Islet precursor cell (in vitro differentiated cells): Measurements from ENCODE around the gene LGI1.

ENCODE experiments used
- DNase-seq: peaks from one replicate; pipeline ENCODE4 v3.0.0-alpha.2; 2018

The LGI1 gene

DNA sequence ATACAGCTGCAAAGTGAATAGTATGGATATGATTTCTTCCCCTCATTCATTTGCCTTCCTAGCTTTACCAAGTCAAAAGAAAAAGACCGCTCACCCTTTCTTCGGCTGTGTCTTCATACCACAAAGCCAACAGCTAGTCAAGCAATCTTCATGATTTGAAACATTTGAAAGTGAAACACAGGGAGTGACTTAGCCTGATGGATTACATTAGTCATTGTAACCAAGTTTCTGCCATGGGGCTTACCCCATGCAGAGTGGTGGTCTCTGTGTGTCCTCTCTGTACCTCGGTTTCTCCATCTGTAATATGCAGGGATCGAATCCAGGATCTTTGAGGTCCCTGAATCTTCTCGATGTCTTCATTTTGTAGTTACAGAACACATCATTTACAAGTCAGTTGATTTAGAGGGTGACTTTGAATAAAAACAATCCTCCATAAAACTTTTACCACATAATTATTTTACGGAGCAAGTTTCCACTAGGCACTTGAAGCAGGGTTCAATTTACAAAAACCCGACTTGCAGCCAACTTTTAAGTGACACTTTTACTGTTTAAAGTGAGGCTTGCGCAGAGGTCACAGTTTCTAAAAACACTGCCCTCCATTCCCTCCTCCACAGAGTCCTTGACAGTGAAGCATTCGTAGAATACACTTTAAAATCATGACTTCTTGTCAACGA is 2.2 kb upstream of the LGI1 start:
- no peak for DNase-seq

DNA sequence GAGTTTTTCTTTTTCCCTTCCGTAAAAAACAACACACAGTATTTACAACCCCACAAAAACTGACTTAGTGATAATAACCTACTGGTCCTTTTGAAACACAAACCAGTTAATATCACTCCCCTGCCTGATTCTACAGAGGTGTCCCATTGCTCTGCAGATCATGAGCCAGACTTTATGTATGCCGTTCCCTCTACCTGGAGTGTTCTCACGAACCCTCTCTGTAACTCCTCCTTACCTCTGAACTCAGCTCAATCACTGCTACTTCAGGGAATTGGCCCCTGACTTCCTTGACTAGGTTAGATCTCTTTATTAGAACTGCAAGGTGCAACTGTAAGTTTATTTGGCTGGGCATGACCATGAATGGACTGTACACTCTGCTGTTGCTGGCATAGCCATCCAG is 1.6 kb upstream of the LGI1 start:
- no peak for DNase-seq

DNA sequence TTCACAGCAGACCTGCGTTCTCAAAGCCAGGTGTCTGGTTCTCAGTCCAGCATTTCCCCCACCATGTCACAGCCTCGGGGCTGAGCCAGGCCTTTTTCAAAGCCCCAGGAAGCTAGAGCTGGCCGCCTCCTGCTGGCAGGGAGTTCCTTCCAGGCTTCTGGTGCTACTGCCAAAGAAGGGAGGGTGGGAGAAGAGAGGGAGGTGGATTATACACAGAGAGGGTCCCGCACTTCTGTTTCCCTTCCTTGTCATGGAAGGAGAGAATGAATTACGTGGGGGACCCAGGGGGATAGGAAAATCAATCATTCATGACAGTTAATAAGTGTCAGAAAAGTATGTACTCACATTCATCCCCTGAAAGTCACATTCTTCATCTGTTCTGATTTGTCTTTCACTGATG is 600 bp upstream of the LGI1 start:
- DNase-seq: peak; percentile 91

DNA sequence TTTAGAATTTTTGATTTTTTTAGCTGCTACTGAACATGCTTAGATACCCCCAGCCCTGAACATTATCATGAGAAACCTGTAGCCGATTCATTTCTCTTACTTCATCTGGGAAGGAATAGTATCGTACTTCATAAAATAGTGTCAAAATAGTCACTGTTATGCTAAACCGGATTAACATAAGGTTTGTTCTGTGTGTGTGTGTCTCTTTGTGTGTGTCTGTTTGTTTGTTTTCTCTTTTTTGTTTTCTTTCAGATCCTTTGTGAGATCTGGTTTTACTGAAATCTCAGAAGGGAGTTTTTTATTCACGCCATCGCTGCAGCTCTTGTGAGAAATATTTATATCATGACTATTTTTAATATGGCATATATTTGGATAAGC is 761 bp downstream of the LGI1 start:
- no peak for DNase-seq

DNA sequence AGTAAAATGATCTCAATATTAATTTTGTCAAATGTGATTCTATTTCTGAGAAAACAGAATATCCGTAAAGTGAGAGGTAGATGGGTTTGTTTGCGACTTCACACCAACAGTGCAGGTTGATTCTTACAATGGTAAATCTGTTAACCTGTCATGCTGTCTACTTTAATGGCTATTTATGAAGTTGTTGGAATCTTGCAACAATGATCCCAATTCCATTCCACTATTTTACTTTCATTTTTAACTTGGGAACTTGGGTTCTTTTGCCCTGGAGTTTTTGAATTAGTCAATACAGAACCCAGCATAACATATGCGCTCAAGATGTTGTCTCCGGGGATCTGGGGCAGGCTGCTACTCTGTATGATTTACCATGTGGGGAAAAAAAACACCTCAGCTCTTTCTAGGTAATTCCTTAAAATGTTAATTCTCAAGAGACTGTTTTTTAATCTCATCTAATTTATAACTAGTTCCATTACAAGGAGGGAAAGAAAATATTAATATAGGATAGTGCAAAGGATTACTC is 1.2 kb downstream of the LGI1 start:
- no peak for DNase-seq

DNA sequence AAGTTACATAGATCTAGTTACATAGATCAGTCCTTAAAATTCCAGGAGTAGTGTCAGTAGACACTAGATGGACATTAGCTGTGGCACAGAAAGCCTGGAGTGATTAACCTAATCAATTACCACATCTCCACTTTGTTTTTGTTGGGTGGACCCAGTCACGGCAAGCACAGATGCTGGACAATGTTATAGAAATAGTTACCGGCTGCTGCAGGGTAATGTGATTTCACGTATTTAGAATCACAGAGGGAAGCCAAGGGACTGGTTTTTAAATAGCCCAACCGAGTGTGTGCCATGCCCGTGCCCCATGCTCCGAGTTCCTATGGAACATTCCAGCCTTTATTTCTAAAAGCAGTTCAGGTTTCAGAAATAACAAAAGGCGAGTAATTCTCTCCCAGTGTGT is 2.8 kb downstream of the LGI1 start:
- no peak for DNase-seq

DNA sequence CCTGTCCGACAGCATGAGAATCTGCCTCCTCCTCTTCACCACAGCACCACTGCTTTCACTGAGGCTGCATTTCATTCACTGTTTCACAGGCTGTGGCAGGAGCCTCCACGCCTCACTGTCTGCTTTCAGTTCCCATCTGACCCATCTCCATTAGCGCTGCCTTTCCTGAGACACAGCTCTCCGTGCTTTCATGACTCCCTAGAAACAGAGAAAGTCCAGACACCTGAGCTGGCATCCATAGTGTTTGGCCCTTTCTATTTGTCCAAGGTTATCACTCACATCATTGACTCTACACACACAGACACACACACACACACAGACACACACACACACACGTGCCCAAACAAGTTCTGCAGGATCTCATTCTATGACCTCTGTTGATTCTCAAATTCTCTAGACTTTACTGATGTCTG is 5.2 kb downstream of the LGI1 start:
- DNase-seq: peak; percentile 77

DNA sequence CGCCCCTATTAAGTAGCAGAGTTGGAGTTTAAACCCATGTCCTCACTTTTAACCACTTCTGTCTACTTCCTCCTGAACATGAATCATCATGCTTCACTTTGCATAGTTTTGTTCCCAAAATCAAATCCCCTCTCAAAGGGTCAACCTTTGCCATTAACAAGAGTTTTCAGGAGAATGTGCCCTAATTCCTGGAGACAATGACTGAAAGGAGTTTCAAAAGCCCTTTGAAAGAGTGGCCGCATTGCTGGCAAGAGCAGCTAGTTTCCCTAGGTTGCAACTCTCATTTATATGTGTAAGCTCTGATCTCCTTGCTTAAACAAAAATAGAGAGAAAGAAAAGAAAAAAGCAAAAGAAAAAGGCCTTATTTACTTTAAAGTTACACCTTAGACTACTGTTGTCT is 9.2 kb downstream of the LGI1 start:
- DNase-seq: no peak

DNA sequence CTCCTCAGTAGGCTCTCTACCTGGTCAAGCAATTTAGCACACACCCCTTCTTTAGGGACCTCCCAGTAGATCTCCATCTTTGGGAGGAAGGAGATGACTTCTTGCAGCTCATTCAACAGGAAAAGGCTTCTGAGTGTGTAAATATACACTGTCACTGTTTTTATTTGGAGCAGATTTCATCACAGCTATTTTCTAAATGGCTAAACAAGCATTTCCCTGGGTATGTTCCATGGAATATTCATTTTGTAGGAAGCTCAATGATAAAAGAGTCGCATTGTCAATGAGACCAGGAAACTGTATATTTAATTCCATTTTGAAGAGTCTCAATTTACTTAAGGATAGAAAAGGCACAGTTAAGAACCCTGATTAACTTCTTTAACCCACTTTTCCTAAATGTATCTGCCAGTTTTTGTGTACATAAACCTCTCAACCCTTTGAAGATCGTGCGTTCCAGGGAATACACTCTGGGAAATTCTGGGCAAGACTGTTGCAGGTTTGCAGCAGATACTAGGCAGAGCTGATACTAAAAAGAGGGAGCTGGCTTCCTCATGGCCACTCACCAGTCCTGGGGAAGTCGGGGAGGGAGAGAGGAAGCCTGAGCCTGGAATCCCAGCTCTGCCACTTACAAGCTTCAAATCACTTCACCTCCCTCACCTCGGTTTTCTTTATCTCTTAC is 10.1 kb downstream of the LGI1 start:
- no peak for DNase-seq

DNA sequence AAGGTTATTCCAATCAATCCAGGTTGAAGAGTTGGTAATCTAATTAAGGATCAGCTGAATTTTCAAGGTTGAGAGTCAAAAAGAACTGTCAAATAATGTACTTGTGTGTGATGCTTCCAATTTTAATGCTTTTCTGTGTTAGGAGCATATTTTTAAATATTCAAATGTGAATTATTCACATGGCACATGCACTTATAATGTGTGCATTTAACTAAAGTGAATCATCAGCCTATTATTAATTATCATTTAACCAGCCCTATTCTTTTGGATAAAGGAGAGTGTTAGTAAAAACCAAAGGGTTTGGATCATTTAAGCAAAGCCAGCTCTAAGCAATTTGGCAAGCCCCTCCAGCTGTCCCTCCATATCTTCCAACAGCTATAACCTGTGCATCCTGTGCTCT is 11.2 kb downstream of the LGI1 start:
- no peak for DNase-seq

DNA sequence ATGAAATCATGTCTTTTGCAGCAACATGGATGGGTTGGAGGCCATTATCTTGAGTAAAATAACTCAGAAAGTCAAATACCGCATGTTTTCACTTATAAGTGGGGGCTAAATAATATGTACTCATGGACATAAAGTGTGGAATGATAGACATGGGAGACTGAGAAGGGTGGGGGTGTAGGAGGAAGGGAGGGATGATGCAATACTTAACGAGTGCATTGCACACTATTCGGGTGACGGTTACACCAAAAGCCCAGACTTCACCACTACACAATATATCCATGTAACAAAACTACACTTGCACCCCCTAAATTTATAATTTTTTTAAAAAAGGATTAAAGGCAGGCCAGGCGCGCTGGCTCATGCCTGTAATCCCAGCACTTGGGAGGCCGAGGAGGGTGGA is 13.6 kb downstream of the LGI1 start:
- no peak for DNase-seq

DNA sequence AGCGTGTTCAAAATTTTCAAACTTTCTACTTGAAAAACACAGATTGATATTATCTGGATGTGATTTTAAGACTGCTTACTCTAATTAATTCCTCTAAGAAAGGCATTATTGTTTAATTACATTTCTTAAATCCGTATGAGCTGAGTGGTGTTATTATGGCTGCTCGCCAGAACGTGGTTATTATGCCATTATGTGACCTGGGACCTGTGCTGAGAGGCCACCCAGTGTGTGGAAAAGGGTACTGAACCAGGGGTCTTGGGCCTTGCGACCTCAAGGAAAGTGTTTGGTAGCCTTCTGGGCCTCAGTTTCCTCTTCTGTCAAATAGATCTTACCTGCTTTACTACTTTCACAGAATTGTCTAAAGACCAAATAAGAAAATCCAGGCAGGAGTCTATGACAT is 15.4 kb downstream of the LGI1 start:
- no peak for DNase-seq

DNA sequence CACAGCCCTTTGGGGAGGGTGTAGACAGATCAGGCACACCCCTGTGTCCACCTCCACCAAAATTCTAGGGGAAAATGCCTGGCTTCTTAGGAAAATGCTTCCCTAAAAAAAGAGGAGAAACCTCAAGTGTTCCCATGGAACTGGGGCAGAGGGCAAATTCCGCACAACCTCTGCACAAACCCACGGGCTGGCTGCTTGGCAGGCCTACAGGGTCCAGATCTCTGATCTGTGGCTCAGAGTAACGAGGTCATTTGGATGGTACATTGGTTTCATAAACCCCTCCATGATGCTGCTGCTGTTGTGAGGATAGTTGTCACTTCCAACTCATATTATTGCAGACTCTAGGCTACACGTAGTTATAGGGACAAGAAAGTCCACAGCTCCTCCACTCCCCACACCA is 16.0 kb downstream of the LGI1 start:
- no peak for DNase-seq

DNA sequence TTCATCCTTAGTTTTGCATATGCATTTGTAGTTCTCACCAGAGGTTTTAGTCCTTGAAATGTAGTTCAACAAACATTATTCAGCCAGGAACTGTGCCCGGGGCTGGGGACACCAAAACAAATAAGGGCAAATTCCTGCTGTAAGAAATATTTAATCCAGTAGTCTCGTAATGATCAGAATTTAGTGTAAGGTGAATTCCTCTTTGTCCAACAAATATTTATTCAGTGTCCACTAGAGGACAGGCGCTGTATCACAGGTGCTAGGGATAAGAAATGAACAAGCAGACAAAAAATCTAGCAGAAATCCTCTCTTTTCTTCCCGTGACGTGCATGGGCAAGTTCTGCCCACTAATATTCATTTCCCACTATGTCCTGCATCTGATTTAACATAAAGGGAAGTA is 17.6 kb downstream of the LGI1 start:
- DNase-seq: no peak

DNA sequence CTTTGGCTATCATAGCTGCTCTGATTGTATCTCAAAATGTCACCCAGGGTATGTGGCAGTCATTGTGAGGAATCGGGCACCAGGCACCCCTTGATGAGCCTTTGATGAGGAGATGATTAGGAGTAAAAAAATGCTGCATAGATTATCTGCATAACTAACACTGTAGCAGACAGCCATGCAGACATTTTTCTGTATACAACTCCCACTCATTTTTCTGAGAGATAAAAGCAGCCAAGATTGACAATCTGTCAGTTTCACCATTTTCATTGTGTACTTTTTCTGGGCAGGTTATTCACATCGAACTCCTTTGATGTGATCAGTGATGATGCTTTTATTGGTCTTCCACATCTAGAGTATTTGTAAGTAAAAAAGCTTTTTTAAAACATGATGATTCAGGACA is 19.4 kb downstream of the LGI1 start:
- no peak for DNase-seq

DNA sequence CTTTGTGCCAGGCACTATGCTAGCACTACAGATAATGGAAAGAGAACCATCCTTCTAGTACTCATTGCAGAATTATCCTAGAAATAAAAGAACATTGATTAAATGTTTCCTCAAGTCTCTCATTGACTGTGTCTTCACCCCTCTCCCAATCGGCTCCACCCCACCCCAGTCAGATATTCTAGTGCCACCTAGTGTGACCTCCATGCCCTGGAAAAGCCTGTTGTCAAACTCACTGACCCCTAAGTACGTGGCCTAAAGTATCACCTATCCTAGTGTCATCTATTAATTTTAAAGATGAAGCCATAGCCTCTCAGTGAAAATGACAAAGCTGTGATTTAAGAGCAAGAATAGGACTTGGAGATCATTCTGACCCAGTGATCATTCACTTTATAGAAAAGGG is 26.3 kb downstream of the LGI1 start:
- DNase-seq: no peak

DNA sequence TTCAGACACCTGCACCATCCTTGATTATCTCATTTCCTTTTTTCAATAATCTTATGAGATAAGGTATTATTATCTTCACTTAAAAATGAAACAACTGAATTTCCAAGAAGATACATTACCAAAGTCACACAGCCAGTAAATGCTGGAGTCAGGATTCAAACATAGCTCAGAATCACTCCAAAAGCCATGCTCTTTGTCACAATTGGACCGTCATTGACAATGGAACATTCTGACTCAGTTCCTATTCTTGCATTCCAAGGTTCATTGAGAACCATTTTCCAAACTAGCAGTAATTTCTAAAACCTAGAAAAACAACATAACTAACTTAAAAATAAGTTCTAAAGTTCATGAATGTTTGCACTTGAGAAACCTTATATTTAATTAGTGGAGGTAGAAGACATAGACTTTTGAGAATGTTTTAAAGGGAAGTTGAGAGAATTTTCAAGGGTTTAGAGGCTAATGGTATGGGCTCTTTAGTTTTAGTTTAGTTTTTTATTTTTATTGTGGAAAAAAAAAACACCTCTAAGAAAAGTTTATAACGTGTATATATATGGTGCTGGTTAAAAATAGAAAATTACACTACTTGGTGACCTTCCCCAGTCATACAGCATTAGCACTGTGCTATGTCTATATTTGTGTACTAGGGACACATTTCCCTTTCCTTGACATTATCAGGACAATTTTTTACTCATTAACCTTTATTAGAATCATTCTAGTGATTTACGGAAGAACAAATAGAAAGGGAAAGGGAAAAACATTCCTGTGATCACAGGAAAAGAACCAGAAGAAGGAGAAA is 30.9 kb downstream of the LGI1 start:
- no peak for DNase-seq

DNA sequence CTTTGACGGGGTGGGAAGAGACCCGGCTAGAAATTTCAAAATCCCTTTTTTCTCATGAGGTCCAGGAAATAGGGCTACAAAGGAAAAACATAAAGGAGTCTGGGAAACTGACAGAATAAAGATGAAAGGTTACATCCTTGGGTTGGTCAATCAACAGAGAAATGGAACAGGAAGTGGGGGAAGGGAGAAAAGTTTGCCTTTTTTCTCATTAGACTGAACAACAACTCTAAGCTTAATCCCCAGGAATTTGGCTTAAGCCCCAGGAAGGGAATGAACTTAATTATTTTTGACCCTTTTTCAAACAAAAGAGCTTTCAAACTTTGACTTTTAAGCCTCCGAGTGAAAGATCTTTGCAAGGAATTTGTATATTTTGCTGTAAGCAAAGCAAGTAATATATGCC is 32.7 kb downstream of the LGI1 start:
- no peak for DNase-seq

DNA sequence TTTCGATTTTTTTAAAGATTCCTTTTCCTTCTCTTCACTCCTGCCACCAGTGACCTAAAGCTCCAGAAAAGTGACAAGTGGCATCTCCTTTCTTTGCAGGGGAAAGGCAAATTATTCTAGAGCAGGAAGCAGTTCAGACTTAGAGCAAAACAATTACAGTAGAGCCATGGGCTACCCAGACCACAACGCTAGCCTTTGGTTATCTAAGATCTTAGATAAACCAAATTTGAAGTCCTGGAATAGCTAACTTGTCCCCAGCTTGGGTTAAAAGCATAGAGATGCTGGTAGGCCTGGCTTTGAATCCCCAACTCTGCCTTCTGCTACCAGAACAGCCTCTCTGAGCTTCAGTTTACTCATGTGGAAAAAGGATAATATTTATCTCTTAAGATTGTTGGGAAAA is 38.4 kb downstream of the LGI1 start:
- DNase-seq: peak; percentile 61

DNA sequence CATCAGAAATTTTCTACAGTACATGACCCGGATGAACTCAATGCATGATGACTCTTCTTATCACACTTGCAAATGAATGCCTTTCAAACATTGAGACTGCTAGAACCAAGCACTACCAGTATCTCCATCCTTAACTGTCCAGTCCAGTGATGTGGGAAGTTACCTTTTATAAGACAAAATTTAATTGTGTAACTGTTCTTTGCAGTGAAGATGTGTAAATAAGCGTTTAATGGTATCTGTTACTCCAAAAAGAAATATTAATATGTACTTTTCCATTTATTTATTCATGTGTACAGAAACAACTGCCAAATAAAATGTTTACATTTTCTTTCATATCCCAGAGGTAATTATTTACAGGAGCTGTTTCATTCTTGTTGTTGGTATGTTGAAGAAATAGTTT is 40.1 kb downstream of the LGI1 start:
- no peak for DNase-seq

DNA sequence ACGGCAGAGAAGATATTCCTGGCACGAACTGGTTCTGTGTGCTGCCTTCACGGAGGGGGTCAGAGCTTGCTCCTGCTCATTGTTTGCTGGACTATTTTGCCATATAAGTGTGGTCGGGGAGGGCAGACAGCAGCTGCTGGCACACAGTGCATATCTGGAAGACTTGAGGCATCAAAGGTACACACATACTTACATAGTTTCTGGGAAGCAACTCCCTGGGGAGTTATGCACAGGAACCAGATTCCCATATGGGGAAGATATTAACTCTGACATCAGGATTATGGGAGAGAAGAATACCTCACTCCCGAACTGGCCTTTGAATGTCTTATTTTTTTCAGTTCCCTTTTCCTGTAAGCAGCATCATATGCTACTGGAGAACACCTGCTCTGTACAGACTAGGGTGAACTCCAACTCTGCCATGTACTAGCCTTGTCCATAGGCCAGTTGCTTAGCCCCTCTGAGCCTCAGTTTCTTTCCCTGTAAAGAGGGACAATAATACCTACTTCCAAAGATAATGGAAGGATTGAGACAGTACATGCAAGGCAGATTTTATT is 41.5 kb downstream of the LGI1 start:
- no peak for DNase-seq

DNA sequence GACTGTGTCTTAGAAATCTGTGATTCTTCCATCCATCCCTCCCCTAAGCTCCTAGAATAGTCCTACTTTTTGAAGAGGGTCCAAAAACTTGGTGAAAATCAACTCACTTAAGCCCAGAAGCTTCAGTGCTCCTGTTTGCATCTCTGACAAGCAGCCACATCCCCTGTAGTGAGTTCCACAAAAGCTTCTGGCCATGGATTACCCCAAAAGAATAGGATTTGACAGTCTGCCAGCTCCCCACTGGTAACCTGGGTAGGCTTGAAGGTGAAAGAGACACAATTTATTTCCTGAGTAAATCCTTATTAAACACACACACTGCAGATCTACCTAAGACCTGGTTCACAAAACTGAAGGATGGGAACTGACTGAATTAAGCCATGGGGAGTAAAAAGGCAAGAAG is 46.5 kb downstream of the LGI1 start:
- DNase-seq: no peak

DNA sequence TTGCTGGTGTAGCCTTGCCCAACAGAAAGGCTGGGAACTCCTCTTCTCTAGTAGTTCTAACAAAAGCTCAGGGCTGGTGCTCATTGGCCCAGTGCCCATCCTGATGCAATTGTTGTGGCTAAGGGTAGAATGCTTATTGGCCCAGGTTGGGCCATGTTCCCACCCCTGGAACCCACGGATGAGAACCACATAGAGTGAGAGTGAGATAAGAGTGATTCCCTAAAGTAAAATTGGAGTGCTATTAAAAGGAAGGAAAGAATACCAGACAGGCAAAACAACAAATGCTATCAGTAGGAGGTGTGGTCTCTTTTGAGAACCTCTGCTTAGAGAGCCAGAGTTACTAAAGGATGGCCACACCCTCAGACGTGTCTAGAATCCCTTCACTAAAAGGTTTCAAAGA is 49.2 kb downstream of the LGI1 start:
- no peak for DNase-seq

DNA sequence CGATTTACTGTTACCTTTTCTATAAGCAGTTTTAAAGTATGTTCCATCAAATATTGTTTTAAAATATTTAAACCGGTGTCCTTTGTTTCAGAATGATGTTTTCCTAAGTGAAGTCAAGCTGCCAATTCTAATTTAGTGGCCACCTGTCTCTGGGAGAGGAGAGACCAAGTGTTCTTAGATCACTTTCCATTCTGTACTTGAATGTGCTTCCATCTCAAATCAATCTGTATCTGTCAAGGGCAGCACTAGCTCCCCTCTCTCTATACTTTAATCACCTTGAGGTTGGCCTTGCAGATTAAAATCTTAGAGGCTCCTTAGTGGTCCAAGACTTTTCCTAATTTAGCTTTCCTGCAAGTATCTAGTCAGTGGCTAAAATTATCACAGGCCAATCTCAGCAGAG is 49.6 kb downstream of the LGI1 start:
- no peak for DNase-seq
